Esophagus (tissue), 2 donors: ENCODE data around the gene HNRNPC. TPM values are rescaled to one million over a fixed set of nuclear protein-coding genes. Genes with fewer than 3 reads are reported as not detected.
"Not testable (repeated sequence)": the region's sequence is repeated elsewhere in the genome, so short reads cannot be mapped to it uniquely, and the experiment has no call there.

ENCODE experiments used
- H3K27ac ChIP-seq, 2 donors: one replicate each; pipeline ENCODE4 v1.5.1; 2013; ENCODE audit warnings: low read depth in 2 of 2, mild to moderate bottlenecking in 2 of 2, inconsistent platforms in 1 of 2, low read length in 1 of 2, moderate library complexity in 1 of 2
- H3K27me3 ChIP-seq, 2 donors: one replicate each; pipeline ENCODE4 v1.6.1; 2013; ENCODE audit warnings: low read length in 2 of 2, control low read depth in 1 of 2, mild to moderate bottlenecking in 1 of 2; ENCODE audit not compliant: insufficient read depth in 2 of 2, control insufficient read depth in 1 of 2
- H3K36me3 ChIP-seq, 2 donors: one replicate each; pipeline ENCODE4 v1.6.1; 2013; ENCODE audit warnings: low read length in 1 of 2; ENCODE audit not compliant: control insufficient read depth in 2 of 2, insufficient read depth in 2 of 2
- H3K4me1 ChIP-seq, 2 donors: one replicate each; pipeline ENCODE4 v1.6.1; 2013; ENCODE audit warnings: low read length in 1 of 2; ENCODE audit not compliant: control insufficient read depth in 2 of 2, insufficient read depth in 2 of 2
- H3K4me3 ChIP-seq, 2 donors: one replicate each; pipeline ENCODE4 v1.5.1; 2013; ENCODE audit warnings: low read length in 2 of 2, mild to moderate bottlenecking in 2 of 2, low read depth in 1 of 2, moderate library complexity in 1 of 2
- H3K9me3 ChIP-seq, 2 donors: one replicate each; pipeline ENCODE4 v1.6.1; 2013; ENCODE audit warnings: mild to moderate bottlenecking in 2 of 2, low read depth in 1 of 2, low read length in 1 of 2, moderate library complexity in 1 of 2; ENCODE audit not compliant: control insufficient read depth in 2 of 2, insufficient read depth in 1 of 2
- WGBS, 2 donors: extraction: QIAGEN DNeasy Blood & Tissue Kit; methylation state at CpG; one replicate each; pipeline ENCODE4 v1.1.7; 2013; 5-methylcytosine and 5-hydroxymethylcytosine counted together
- polyA plus RNA-seq, 2 donors: library from polyadenylated mRNA; stranded (reverse); fragments of 200-250 nt; gene quantifications; one replicate each; pipeline ENCODE4 v1.2.3, GENCODE V29; 2013
- donor health status: healthy with polysubstance abuse.
- donor health status: Bipolar disorder and iron deficiency.

HNRNPC gene
- polyA plus RNA-seq, 2 donors: 431 to 699 TPM

- H3K4me1 ChIP-seq: peaks cover 0 to 2% of the 10 kb centered on the region in 2 donors
- no peaks in the 10 kb centered on the region for H3K27me3 ChIP-seq
- H3K9me3 ChIP-seq: no peaks in the 10 kb centered on the region
- no peak overlapping the region for H3K4me3 ChIP-seq
- no peak overlapping the region for H3K27ac ChIP-seq
- WGBS, 2 donors: 71 to 72% methylated on average over 4 of the region's 4 CpGs
- H3K36me3 ChIP-seq: peaks cover 6 to 8% of the 10 kb centered on the region in 2 donors
These were observed 49.6 kb downstream of the HNRNPC start for GRCh38 chr14:21219561-21220111.

- H3K4me1 ChIP-seq: peaks cover 0 to 2% of the 10 kb centered on the region in 2 donors
- H3K27ac ChIP-seq: no peak overlapping the region
- peaks cover 6 to 8% of the 10 kb centered on the region in 2 donors for H3K36me3 ChIP-seq
- 73 to 79% methylated on average over 2 of the region's 2 CpGs for WGBS, 2 donors
- no peaks in the 10 kb centered on the region for H3K9me3 ChIP-seq
- H3K27me3 ChIP-seq: no peaks in the 10 kb centered on the region
- no peak overlapping the region for H3K4me3 ChIP-seq
These were observed 50.1 kb downstream of the HNRNPC start for GRCh38 chr14:21219120-21219519.

- Histone ChIP-seq H3K9me3 (no peaks in the 10 kb centered on the region), H3K4me1 (peaks cover 0 to 2% of the 10 kb centered on the region in 2 donors), H3K36me3 (peaks cover 12 to 18% of the 10 kb centered on the region in 2 donors), H3K27me3 (no peaks in the 10 kb centered on the region), H3K4me3 (no peak overlapping the region), H3K27ac (no peak overlapping the region)
- WGBS, 2 donors: 72 to 78% methylated on average over 4 of the region's 4 CpGs
These were observed 53.4 kb downstream of the HNRNPC start for GRCh38 chr14:21215879-21216251.

- Histone ChIP-seq H3K4me3 (no peak overlapping the region), H3K9me3 (no peaks in the 10 kb centered on the region), H3K27ac (no peak overlapping the region), H3K36me3 (peaks cover 11 to 16% of the 10 kb centered on the region in 2 donors), H3K27me3 (no peaks in the 10 kb centered on the region), H3K4me1 (peaks cover 0 to 2% of the 10 kb centered on the region in 2 donors)
- 63 to 72% methylated on average over 8 of the region's 8 CpGs for WGBS, 2 donors
These were observed 53.9 kb downstream of the HNRNPC start for GRCh38 chr14:21215130-21215878.

- Histone ChIP-seq H3K36me3 (peaks cover 8 to 16% of the 10 kb centered on the region in 2 donors), H3K27me3 (no peaks in the 10 kb centered on the region), H3K9me3 (no peaks in the 10 kb centered on the region), H3K4me1 (peaks cover 0 to 2% of the 10 kb centered on the region in 2 donors), H3K4me3 (no peak overlapping the region), H3K27ac (no peak overlapping the region)
- 90 to 97% methylated on average over 1 of the region's 1 CpG for WGBS, 2 donors
These were observed 55.6 kb downstream of the HNRNPC start for GRCh38 chr14:21213652-21214051.

GRCh38 chr14:21212824-21213223 lies 56.4 kb downstream of the HNRNPC start:
- H3K36me3 ChIP-seq: peaks cover 8 to 16% of the 10 kb centered on the region in 2 donors

GRCh38 chr14:21211509-21211908 lies 57.7 kb downstream of the HNRNPC start:
- Histone ChIP-seq H3K36me3 (peaks cover 8 to 16% of the 10 kb centered on the region in 2 donors), H3K9me3 (no peaks in the 10 kb centered on the region), H3K27ac (no peak overlapping the region), H3K27me3 (no peaks in the 10 kb centered on the region), H3K4me3 (no peak overlapping the region), H3K4me1 (peaks cover 0 to 2% of the 10 kb centered on the region in 2 donors)
- whole genome bisulfite sequencing, 2 donors: 90 to 91% methylated on average over 3 of the region's 3 CpGs

More at GRCh38 chr14:21212824-21213223, 56.4 kb downstream of the HNRNPC start:
- H3K4me1 ChIP-seq, H3K27me3 ChIP-seq, H3K9me3 ChIP-seq, H3K27ac ChIP-seq, H3K4me3 ChIP-seq: not testable (repeated sequence)
- 87 to 91% methylated on average over 8 of the region's 8 CpGs for WGBS, 2 donors

- Histone ChIP-seq H3K4me3 (no peak overlapping the region), H3K4me1 (no peaks in the 10 kb centered on the region), H3K9me3 (no peaks in the 10 kb centered on the region), H3K27ac (no peak overlapping the region), H3K27me3 (no peaks in the 10 kb centered on the region), H3K36me3 (peaks cover 8 to 13% of the 10 kb centered on the region in 2 donors)
- WGBS, 2 donors: 85 to 100% methylated on average over 1 of the region's 1 CpG
These were observed 59.2 kb downstream of the HNRNPC start for GRCh38 chr14:21210023-21210422.

GRCh38 chr14:21209185-21209584 lies 60.1 kb downstream of the HNRNPC start:
- Histone ChIP-seq H3K4me1 (no peaks in the 10 kb centered on the region), H3K9me3 (no peaks in the 10 kb centered on the region), H3K36me3 (peaks cover 8 to 15% of the 10 kb centered on the region in 2 donors), H3K27ac (no peak overlapping the region), H3K27me3 (no peaks in the 10 kb centered on the region), H3K4me3 (no peak overlapping the region)
- WGBS, 2 donors: 86 to 87% methylated on average over 1 of the region's 1 CpG

GRCh38 chr14:21208554-21208953 lies 60.7 kb downstream of the HNRNPC start:
- no peaks in the 10 kb centered on the region for H3K9me3 ChIP-seq
- H3K4me1 ChIP-seq: no peaks in the 10 kb centered on the region
- H3K27ac ChIP-seq: no peak overlapping the region
- WGBS, 2 donors: 91 to 96% methylated on average over 4 of the region's 4 CpGs
- no peak overlapping the region for H3K4me3 ChIP-seq
- no peaks in the 10 kb centered on the region for H3K27me3 ChIP-seq
- H3K36me3 ChIP-seq: peaks cover 8 to 15% of the 10 kb centered on the region in 2 donors
